Measurements from ENCODE around the gene CALN1. TPM values are rescaled to one million over a fixed set of nuclear protein-coding genes. Genes with fewer than 3 reads are reported as not detected.
A peak's percentile ranks its signal among the peaks of the same experiment; 100 is the strongest.

CALN1 gene
- total and polyA plus RNA-seq, 9 of the 15 experiments (the other 6 are each of a cell fraction or from before 2014, with no cell fraction given), result 1.4 to 7.5 (median 3.3) TPM

- Histone ChIP-seq H3K36me3 (ENCODE audit: control insufficient read depth, insufficient read depth, low read length) (no peaks in the 10 kb centered on the region; the same call in 2 of the 3 replicates), H3K9me3 (replicated peaks; ENCODE audit: control insufficient read depth, insufficient read depth, low read depth, low read length) (no peaks in the 10 kb centered on the region), H4K20me1 (replicated peaks; ENCODE audit: control insufficient read depth, insufficient read depth, low read length) (no peaks in the 10 kb centered on the region; the same call in 1 of the 2 replicates), H3K27me3 (ENCODE audit: control insufficient read depth in 2 of 2, insufficient read depth in 2 of 2, low read length in 2 of 2) (peaks cover 9 to 31% of the 10 kb centered on the region in 2 experiments; a peak in 4 of 5 replicates), H3K9ac (ENCODE audit: insufficient read depth in 1 of 2, low read depth in 2 of 2, low read length in 2 of 2) (no peak overlapping the region), H3K9me1 (ENCODE audit: control insufficient read depth, insufficient read depth, low read length) (no peaks in the 10 kb centered on the region), H2AFZ (ENCODE audit: low read depth, low read length) (no peak overlapping the region), H3K4me1 (replicated peaks in 1 of 2; ENCODE audit: control insufficient read depth in 2 of 2, insufficient read depth in 2 of 2, low read length in 2 of 2) (peaks cover 0 to 4% of the 10 kb centered on the region in 2 experiments; a peak in 3 of 5 replicates), H3K4me2 (ENCODE audit: insufficient read depth, low read length) (no peak overlapping the region), H3K79me2 (ENCODE audit: control insufficient read depth, insufficient read depth, low read length) (no peaks in the 10 kb centered on the region), H3K4me3 (no peak overlapping the region), H3K27ac (ENCODE audit: extremely low read depth, low read depth, low read length) (no peak overlapping the region)
- no TSS peak for BruUV-seq (replicated peaks)
- intact Hi-C loops (cut with micrococcal nuclease) (no loop called here), in situ Hi-C loops (cut with MboI) (no loop called here)
- POLR2A ChIA-PET, result no interaction called here
- CTCF ChIA-PET (ENCODE audit: low intra/inter-chr PET ratio), result no interaction called here
- DNase-seq (ENCODE audit: extremely low read depth in 1 of 4, low spot score in 3 of 4) (no peak), ATAC-seq (no peak), FAIRE-seq (no peak)
- WGBS (ENCODE audit: insufficient coverage, low coverage, missing lambda C conversion rate), result 9% methylated on average over 5 of the region's 5 CpGs
- no peak for TF ChIP-seq ASH1L (IDR thresholded peaks at IDR 0.05; ENCODE audit: borderline replicate concordance, low read depth, partially characterized antibody)
- no peak for TF ChIP-seq ZFP36 (IDR thresholded peaks at IDR 0.05; ENCODE audit: low read depth, low read length, partially characterized antibody)
- no peak for TF ChIP-seq GTF2B (IDR thresholded peaks at IDR 0.05; ENCODE audit: extremely low read depth, insufficient read length)
- peak; percentile 78 for TF ChIP-seq PKNOX1 (IDR thresholded peaks at IDR 0.05)
- TF ChIP-seq KLF6 (CRISPR knock-in tag; IDR thresholded peaks at IDR 0.05; ENCODE audit: borderline replicate concordance), result no peak
Measured at GRCh38 chr7:72404743-72405142, 7.4 kb downstream of the CALN1 start.
